Thyroid gland (tissue), 4 donors: ENCODE measurements around the gene MAT2B. TPM values are rescaled to one million over a fixed set of nuclear protein-coding genes. Genes with fewer than 3 reads are reported as not detected.
A peak's percentile ranks its signal among the peaks of the same experiment; 100 is the strongest.

Experiments
- DNase-seq, 2 donors: peaks; one replicate each; pipeline ENCODE4 v3.0.0-alpha.2; 2019
- H3K27ac ChIP-seq, 3 donors: fragments of 200-600 bp; sonication (generic); 1 replicate in 2 of 3; 2 replicates in 1 of 3; pipeline ENCODE4 v1.5.1; 2016 to 2019; ENCODE audit warnings: mild to moderate bottlenecking in 1 of 3, moderate library complexity in 1 of 3
- H3K27me3 ChIP-seq: fragments of 200-600 bp; sonication (generic); one replicate; pipeline ENCODE4 v1.5.1; 2019
- H3K36me3 ChIP-seq, 2 donors: fragments of 200-600 bp; sonication (generic); one replicate each; pipeline ENCODE4 v1.5.1; 2016 to 2019
- H3K4me1 ChIP-seq, 2 donors: fragments of 200-600 bp; sonication (generic); one replicate each; pipeline ENCODE4 v1.5.1; 2017 to 2019
- H3K4me3 ChIP-seq, 3 donors: fragments of 200-600 bp; sonication (generic); replicated peaks in 1 of 3; 1 replicate in 2 of 3; 2 replicates in 1 of 3; pipeline ENCODE4 v1.5.1; 2016; ENCODE audit warnings: mild to moderate bottlenecking in 1 of 3
- H3K9me3 ChIP-seq: fragments of 200-600 bp; sonication (generic); one replicate; pipeline ENCODE4 v1.5.1; 2017
- CTCF ChIP-seq, 6 experiments: fragments of 200-600 bp in 3 of 6; fragments of 450-650 bp in 3 of 6; sonication (generic) in 3 of 6; IDR thresholded peaks; one replicate each; pipeline ENCODE4 v1.5.1; 2016 to 2019; ENCODE audit warnings: antibody characterized with exemption in 6 of 6, mild to moderate bottlenecking in 2 of 6, inconsistent platforms in 1 of 6, moderate library complexity in 1 of 6
- POLR2A ChIP-seq, 2 donors: fragments of 450-650 bp; IDR thresholded peaks; one replicate each; pipeline ENCODE4 v1.6.1; 2017; ENCODE audit warnings: antibody characterized with exemption in 2 of 2, mild to moderate bottlenecking in 2 of 2, moderate library complexity in 1 of 2
- WGBS, 2 donors: methylation state at CpG; one replicate each; pipeline ENCODE4 v1.1.5; 2017; 5-methylcytosine and 5-hydroxymethylcytosine counted together
- intact Hi-C: fragments of 100-400 bp; cut with DNase I; formaldehyde crosslinking; loops from one replicate; pipeline ENCODE4 v1.15.1; 2023
- total RNA-seq, 4 donors: library from RNA; depleted of rRNA; stranded (reverse); fragments of >200 nt; gene quantifications; one replicate each; pipeline ENCODE4 v1.2.3, GENCODE V29; 2016

Gene MAT2B
- total RNA-seq, 4 donors from 2014 or later, result 74.0 to 110 (median 101) TPM

GRCh38 chr5:163473635-163474243 lies 31.7 kb upstream of the MAT2B start:
- Histone ChIP-seq H3K27me3 (no peaks in the 10 kb centered on the region), H3K27ac (no peak overlapping the region), H3K4me3 (no peak overlapping the region), H3K36me3 (no peaks in the 10 kb centered on the region), H3K9me3 (no peaks in the 10 kb centered on the region), H3K4me1 (no peaks in the 10 kb centered on the region)
- TF ChIP-seq CTCF (IDR thresholded peaks at IDR 0.05), result peak in 4 of 6 experiments; percentile 24 to 59 (median 36)
- TF ChIP-seq POLR2A (IDR thresholded peaks at IDR 0.05), result no peak
- no peak for DNase-seq
- intact Hi-C loops, result no loop called here
- 83 to 96% methylated on average over 3 of the region's 3 CpGs for WGBS, 2 donors

GRCh38 chr5:163475411-163475810 lies 30.0 kb upstream of the MAT2B start:
- Histone ChIP-seq H3K27me3 (no peaks in the 10 kb centered on the region), H3K4me1 (no peaks in the 10 kb centered on the region), H3K27ac (no peak overlapping the region), H3K9me3 (no peaks in the 10 kb centered on the region), H3K36me3 (no peaks in the 10 kb centered on the region), H3K4me3 (no peak overlapping the region)
- WGBS, 2 donors, result 89 to 93% methylated on average over 2 of the region's 2 CpGs
- intact Hi-C loops, result no loop called here
- TF ChIP-seq POLR2A (IDR thresholded peaks at IDR 0.05), result no peak
- TF ChIP-seq CTCF (IDR thresholded peaks at IDR 0.05), result no peak
- DNase-seq, result no peak

GRCh38 chr5:163478126-163478981 lies 27.1 kb upstream of the MAT2B start:
- no peak for TF ChIP-seq CTCF (IDR thresholded peaks at IDR 0.05)
- no peak for TF ChIP-seq POLR2A (IDR thresholded peaks at IDR 0.05)
- no peaks in the 10 kb centered on the region for H3K36me3 ChIP-seq
- H3K27ac ChIP-seq, result no peak overlapping the region
- WGBS, 2 donors, result 93 to 97% methylated on average over 2 of the region's 2 CpGs
- intact Hi-C loops, result no loop called here
- H3K9me3 ChIP-seq, result no peaks in the 10 kb centered on the region
- DNase-seq, result no peak
- no peaks in the 10 kb centered on the region for H3K27me3 ChIP-seq
- no peaks in the 10 kb centered on the region for H3K4me1 ChIP-seq
- H3K4me3 ChIP-seq, result no peak overlapping the region

GRCh38 chr5:163478982-163479271 lies 26.5 kb upstream of the MAT2B start:
- DNase-seq, result no peak
- no peak overlapping the region for H3K27ac ChIP-seq
- no peaks in the 10 kb centered on the region for H3K9me3 ChIP-seq
- no peaks in the 10 kb centered on the region for H3K36me3 ChIP-seq
- TF ChIP-seq POLR2A (IDR thresholded peaks at IDR 0.05), result no peak
- no peak for TF ChIP-seq CTCF (IDR thresholded peaks at IDR 0.05)
- no peaks in the 10 kb centered on the region for H3K4me1 ChIP-seq
- WGBS, 2 donors, result 95 to 100% methylated on average over 1 of the region's 1 CpG
- no peak overlapping the region for H3K4me3 ChIP-seq
- intact Hi-C loops, result no loop called here
- H3K27me3 ChIP-seq, result no peaks in the 10 kb centered on the region

- no peak overlapping the region for H3K4me3 ChIP-seq
- H3K27ac ChIP-seq, result no peak overlapping the region
- WGBS, 2 donors, result 83 to 98% methylated on average over 5 to 6 of the region's 6 CpGs
- intact Hi-C loops, result no loop called here
- H3K27me3 ChIP-seq, result no peaks in the 10 kb centered on the region
- TF ChIP-seq POLR2A (IDR thresholded peaks at IDR 0.05), result no peak
- no peak for TF ChIP-seq CTCF (IDR thresholded peaks at IDR 0.05)
- H3K4me1 ChIP-seq, result no peaks in the 10 kb centered on the region
- no peaks in the 10 kb centered on the region for H3K9me3 ChIP-seq
- DNase-seq, result no peak
- H3K36me3 ChIP-seq, result no peaks in the 10 kb centered on the region
Measured at GRCh38 chr5:163489055-163489744, 16.2 kb upstream of the MAT2B start.
